GM18861 (cell line): ENCODE results near the gene TNFRSF8.

Experiments used
- ATAC-seq: cut with Tn5 transposase; IDR thresholded peaks from one replicate; pipeline ENCODE4 v1.9.1; 2021; ENCODE audit not compliant: unreplicated experiment

The TNFRSF8 gene

GRCh38 chr1:12140515-12141162 lies 77.5 kb downstream of the TNFRSF8 start:
- no peak for ATAC-seq

- ATAC-seq = no peak
Measured at GRCh38 chr1:12141163-12141850, 78.2 kb downstream of the TNFRSF8 start.

- ATAC-seq = no peak
Measured at GRCh38 chr1:12142141-12142823, 79.2 kb downstream of the TNFRSF8 start.

- no peak for ATAC-seq
Measured at GRCh38 chr1:12142891-12143630, 80.0 kb downstream of the TNFRSF8 start.

GRCh38 chr1:12143631-12144155 lies 80.6 kb downstream of the TNFRSF8 start:
- no peak for ATAC-seq

GRCh38 chr1:12144236-12144635 lies 81.1 kb downstream of the TNFRSF8 start:
- no peak for ATAC-seq

- ATAC-seq = no peak
Measured at GRCh38 chr1:12144969-12145368, 81.9 kb downstream of the TNFRSF8 start.

GRCh38 chr1:12145616-12146342 lies 82.7 kb downstream of the TNFRSF8 start:
- no peak for ATAC-seq

- no peak for ATAC-seq
Measured at GRCh38 chr1:12146343-12147112, 83.4 kb downstream of the TNFRSF8 start.

- ATAC-seq = no peak
Measured at GRCh38 chr1:12147201-12147701, 84.1 kb downstream of the TNFRSF8 start.

GRCh38 chr1:12148160-12148957 lies 85.3 kb downstream of the TNFRSF8 start:
- ATAC-seq = no peak

- ATAC-seq = no peak
Measured at GRCh38 chr1:12148958-12149790, 86.1 kb downstream of the TNFRSF8 start.

- ATAC-seq = no peak
Measured at GRCh38 chr1:12149791-12150175, 86.7 kb downstream of the TNFRSF8 start.

GRCh38 chr1:12150456-12151200 lies 87.5 kb downstream of the TNFRSF8 start:
- no peak for ATAC-seq

GRCh38 chr1:12151465-12151864 lies 88.4 kb downstream of the TNFRSF8 start:
- ATAC-seq = no peak

- ATAC-seq = peak; percentile 39
Measured at GRCh38 chr1:12152113-12152891, 89.2 kb downstream of the TNFRSF8 start.
